Stimulated activated naive CD8-positive, alpha-beta T cell treated with anti-CD3 and anti-CD28 coated beads, Interleukin-15, amount 100 ng/mL, for 72 hours (primary cell): ENCODE results near the gene FOXN4.

Source experiments
- ATAC-seq: fragments of 150-1000 bp; cut with Tn5 transposase; 2 replicates; pipeline ENCODE4 v1.10.0; 2021; ENCODE audit warnings: mild to moderate bottlenecking, moderate library complexity
- DNase-seq, 2 donors: peaks; one replicate each; pipeline ENCODE4 v3.0.0; 2021 to 2022
- H3K27ac Mint-ChIP-seq, 2 donors: one replicate each; pipeline ENCODE4 v1.8.0; 2022; ENCODE audit warnings: mild to moderate bottlenecking in 2 of 2, mixed read lengths in 2 of 2, moderate library complexity in 2 of 2
- H3K27me3 Mint-ChIP-seq: one replicate; pipeline ENCODE4 v1.8.0; 2022; ENCODE audit warnings: mixed read lengths
- H3K4me1 Mint-ChIP-seq: one replicate; pipeline ENCODE4 v1.8.0; 2022; ENCODE audit warnings: mild to moderate bottlenecking, mixed read lengths
- H3K4me3 Mint-ChIP-seq, 2 donors: one replicate each; pipeline ENCODE4 v1.8.0; 2022; ENCODE audit warnings: mild to moderate bottlenecking in 2 of 2, mixed read lengths in 2 of 2, moderate library complexity in 1 of 2
- H3K9me3 Mint-ChIP-seq, 2 donors: one replicate each; pipeline ENCODE4 v1.8.0; 2022; ENCODE audit warnings: mixed read lengths in 2 of 2

FOXN4 gene

DNA sequence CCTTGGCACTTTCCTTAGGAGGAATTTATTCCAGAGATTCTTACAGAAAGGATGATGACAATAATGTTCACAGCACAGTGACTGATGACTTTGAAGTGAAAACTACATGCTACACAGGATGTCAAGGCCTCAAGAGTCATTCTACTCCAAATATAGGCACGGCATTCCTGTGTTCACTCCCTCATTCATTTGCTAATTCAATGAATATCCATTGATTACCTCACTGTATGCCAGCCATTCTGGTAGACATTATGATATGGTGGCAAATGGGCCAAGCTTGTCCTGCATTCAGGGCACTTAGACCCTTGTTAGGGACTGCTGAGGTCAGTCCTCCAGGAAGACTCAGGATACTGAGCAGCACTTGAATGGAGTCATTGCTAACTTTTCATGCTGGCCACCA is 48.0 kb downstream of the FOXN4 start:
- DNase-seq (no peak), ATAC-seq (no peak)
- no peaks in the 10 kb centered on the region for H3K9me3 Mint-ChIP-seq
- no peak overlapping the region for H3K27ac Mint-ChIP-seq
- H3K4me1 Mint-ChIP-seq: no peaks in the 10 kb centered on the region
- H3K27me3 Mint-ChIP-seq: no peaks in the 10 kb centered on the region
- H3K4me3 Mint-ChIP-seq: no peak overlapping the region

DNA sequence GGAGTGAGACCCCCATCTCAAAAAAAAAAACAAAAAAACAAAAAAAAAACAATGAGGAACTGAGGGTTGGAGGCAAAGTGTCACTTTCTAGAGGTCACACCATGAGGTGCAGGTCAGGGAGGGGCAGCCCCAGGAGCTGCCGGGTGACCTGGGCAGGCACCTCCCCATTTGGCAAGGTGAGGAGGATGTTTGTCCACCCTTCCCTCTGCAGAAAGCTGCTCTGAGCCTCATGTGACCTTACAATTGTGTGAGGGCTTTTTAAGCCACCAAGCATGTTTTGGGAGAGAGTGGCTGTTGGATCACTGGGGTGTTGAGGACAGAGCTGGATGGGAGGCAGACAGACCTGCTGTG is 49.6 kb downstream of the FOXN4 start:
- no peak for ATAC-seq
- no peak overlapping the region for H3K4me3 Mint-ChIP-seq
- DNase-seq: no peak
- H3K4me1 Mint-ChIP-seq: no peaks in the 10 kb centered on the region
- H3K9me3 Mint-ChIP-seq: no peaks in the 10 kb centered on the region
- H3K27me3 Mint-ChIP-seq: no peaks in the 10 kb centered on the region
- H3K27ac Mint-ChIP-seq: peak overlapping the region in 1 of 2 donors; percentile 77

DNA sequence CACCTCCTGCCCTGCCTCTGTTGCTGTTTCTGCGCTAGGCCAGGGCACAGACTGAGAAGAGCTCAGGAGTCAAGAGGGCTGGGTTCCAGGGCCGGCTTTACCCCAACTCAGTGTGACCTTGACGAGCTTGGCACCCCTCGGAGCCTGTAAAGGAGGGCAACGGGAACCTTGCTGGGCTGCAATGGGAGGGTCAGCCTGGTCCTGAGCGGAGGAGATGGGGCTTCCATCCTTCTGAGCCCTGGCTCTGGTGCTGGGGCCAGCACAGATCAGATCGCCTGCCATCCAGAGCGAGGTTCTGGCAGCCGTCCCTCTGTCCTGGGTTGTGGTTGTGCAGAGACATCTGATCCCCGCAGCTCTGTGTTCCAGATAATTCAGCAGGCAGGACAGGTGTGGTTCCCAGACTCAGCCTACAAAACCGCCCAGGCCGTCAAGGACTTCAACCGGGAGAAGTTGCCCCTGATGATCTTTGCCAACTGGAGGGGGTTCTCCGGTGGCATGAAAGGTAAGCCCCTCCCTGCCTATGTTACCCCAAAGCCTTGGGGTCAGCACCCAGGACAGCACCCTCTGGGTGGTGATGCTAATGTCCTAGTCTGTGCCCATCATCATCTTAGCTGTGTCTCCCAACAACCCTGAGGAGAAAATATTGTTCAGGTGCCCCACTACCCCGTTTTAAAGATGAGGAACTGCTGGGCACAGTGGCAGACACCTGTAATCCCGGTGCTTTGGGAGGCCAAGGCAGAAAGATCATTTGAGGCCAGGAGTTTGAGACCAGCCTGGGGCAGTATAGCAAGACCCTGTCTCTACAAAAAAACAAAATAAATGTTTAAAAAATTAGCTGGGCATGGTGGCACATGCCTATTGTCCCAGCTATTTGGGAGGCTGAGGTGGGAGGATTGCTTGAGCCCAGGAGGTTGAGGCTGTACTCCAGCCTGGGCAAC is 50.2 kb downstream of the FOXN4 start:
- H3K27ac Mint-ChIP-seq: no peak overlapping the region
- no peak for ATAC-seq

DNA sequence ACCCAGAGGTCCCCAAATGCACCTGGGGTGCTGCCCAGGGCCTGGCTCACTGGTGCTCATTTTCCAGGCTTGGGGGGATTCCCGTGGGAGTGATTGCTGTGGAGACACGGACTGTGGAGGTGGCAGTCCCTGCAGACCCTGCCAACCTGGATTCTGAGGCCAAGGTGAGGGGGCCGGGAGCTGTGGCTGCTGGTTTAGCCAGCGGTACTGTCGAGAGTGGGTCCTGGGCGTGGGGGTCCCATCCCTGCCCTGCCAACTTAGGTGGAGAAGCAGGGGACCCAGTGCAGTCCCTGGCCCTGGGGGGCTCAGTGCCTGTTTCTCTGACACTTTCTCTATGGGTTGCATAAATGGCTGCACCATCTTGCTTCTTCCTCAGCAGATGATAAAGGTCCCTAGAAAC is 50.9 kb downstream of the FOXN4 start:
- Mint-ChIP-seq H3K27me3 (no peaks in the 10 kb centered on the region), H3K9me3 (peaks cover 8 to 12% of the 10 kb centered on the region in 2 donors)

More for the DNA sequence above, 50.2 kb downstream of the FOXN4 start:
- Mint-ChIP-seq H3K4me1 (no peaks in the 10 kb centered on the region), H3K9me3 (peaks cover 1 to 6% of the 10 kb centered on the region in 2 donors), H3K4me3 (no peak overlapping the region), H3K27me3 (no peaks in the 10 kb centered on the region)
- no peak for DNase-seq

DNA sequence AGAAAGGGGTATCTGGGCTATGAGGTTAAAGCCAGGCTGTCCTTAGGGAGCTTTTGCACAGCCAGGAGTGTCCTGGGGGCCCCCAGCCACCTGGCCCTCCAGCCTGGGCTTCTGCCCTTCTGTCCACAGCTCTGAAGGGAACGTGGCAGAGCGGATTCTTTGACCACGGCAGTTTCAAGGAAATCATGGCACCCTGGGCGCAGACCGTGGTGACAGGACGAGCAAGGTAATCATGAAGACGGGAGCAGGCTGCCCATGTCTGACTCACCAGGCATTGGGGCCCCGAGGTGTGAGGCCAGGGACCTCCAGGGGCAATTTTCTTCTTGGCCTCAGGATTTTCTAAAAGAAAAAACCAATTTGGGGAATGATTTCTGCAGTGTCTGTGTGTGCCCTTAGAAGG is 53.1 kb downstream of the FOXN4 start:
- ATAC-seq: no peak
- H3K9me3 Mint-ChIP-seq: peaks cover 13 to 18% of the 10 kb centered on the region in 2 donors
- no peaks in the 10 kb centered on the region for H3K4me1 Mint-ChIP-seq
- H3K27ac Mint-ChIP-seq: peak overlapping the region in 1 of 2 donors; percentile 30
- no peaks in the 10 kb centered on the region for H3K27me3 Mint-ChIP-seq
- no peak for DNase-seq
- H3K4me3 Mint-ChIP-seq: no peak overlapping the region

More for the DNA sequence above, 50.9 kb downstream of the FOXN4 start:
- no peak overlapping the region for H3K4me3 Mint-ChIP-seq
- no peak overlapping the region for H3K27ac Mint-ChIP-seq
- no peak for ATAC-seq
- no peaks in the 10 kb centered on the region for H3K4me1 Mint-ChIP-seq
- DNase-seq: no peak

DNA sequence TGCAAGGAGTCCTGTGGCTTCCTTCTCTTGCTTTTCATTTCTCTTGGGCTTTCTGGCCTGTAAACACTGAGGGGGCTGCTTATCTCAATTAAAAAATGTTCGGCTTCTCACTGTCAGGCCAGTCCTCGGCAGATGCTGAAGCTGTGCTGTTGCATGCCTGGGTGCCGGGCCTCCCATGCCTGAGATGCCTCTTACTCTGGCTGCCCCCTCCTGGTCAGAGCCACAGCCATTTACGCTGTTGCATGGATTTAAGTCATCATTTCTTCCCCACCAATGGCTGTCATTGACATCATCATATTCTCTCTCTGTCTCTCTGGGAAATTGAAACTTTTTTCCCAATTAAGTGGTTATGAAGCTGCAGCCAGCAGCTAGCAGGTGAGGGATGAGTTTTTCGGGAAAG is 53.7 kb downstream of the FOXN4 start:
- Mint-ChIP-seq H3K4me1 (peaks cover 4% of the 10 kb centered on the region), H3K9me3 (peaks cover 13 to 18% of the 10 kb centered on the region in 2 donors), H3K27me3 (no peaks in the 10 kb centered on the region), H3K4me3 (no peak overlapping the region), H3K27ac (no peak overlapping the region)
- ATAC-seq (no peak), DNase-seq (no peak)

DNA sequence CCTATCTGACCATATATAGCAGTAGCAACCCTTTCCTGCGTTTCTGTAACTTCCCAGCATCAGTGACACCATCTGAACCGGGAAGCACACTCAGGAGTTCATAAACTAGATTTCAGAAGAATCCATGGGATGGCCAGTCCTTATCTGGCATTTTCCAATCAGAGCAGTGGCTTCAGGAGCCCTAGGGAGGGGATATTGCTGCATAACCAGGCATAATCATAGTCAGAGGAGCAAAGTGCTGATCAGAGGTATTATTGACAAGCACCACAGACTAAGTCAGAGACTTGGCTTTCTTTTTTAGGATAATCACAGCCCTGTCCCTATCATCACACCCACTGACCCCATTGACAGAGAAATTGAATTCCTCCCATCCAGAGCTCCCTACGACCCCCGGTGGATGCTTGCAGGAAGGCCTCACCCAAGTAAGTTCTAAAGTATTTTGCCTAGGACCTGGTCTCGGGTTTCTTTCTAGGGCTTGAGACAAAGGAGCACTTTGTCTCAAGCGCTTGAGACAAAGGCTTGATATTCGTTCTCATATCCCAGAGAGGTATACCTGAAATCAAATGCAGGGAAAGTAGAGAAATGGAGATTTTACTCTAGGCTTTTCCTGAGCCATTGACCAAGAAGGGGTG is 55.1 kb downstream of the FOXN4 start:
- DNase-seq (no peak), ATAC-seq (no peak)
- peaks cover 11% of the 10 kb centered on the region for H3K4me1 Mint-ChIP-seq
- H3K27me3 Mint-ChIP-seq: no peaks in the 10 kb centered on the region
- H3K27ac Mint-ChIP-seq: no peak overlapping the region
- no peak overlapping the region for H3K4me3 Mint-ChIP-seq
- peaks cover 13 to 18% of the 10 kb centered on the region in 2 donors for H3K9me3 Mint-ChIP-seq

DNA sequence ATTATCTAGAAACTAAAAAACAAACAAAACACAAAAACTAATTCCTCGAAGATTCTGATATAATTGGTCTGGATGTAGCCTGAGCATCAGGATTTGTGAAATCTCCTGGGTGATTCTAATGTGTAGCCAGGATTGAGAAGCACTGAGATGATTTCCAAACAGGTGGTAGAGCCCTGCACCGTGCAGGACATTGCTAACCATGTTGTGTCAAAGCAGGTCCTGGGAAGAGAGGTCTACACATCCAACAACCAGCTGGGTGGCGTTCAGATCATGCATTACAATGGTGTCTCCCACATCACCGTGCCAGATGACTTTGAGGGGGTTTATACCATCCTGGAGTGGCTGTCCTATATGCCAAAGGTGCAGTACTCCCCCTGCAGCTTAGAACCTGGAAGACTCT is 56.3 kb downstream of the FOXN4 start:
- Mint-ChIP-seq H3K9me3 (peaks cover 13 to 18% of the 10 kb centered on the region in 2 donors), H3K4me1 (peaks cover 11% of the 10 kb centered on the region)

DNA sequence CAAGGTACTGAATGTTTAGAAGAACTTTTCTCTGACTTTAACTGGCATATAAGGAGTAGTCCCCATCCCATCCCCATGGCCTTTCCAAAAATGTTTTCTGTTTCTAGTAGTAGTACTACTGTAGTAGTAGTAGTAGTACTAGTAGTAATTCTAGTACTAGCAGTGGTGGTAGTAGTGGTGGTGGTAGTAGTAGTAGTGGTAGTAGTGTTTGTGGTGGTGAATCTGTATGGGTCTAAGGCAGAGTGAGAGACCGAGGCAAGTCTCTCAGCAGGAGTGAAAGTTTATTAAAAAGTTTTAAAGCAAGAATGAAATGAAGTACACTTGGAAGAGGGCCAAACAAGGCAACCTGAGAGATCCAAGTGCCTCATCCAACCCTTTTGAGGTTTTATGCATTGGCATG is 58.6 kb downstream of the FOXN4 start:
- ATAC-seq (peak; percentile 91), DNase-seq (no peak)
- Mint-ChIP-seq H3K27me3 (no peaks in the 10 kb centered on the region), H3K4me3 (no peak overlapping the region), H3K27ac (no peak overlapping the region), H3K4me1 (peaks cover 11% of the 10 kb centered on the region), H3K9me3 (peaks cover 13 to 18% of the 10 kb centered on the region in 2 donors)

More for the DNA sequence above, 56.3 kb downstream of the FOXN4 start:
- no peak overlapping the region for H3K27ac Mint-ChIP-seq
- DNase-seq (no peak), ATAC-seq (no peak)
- no peak overlapping the region for H3K4me3 Mint-ChIP-seq
- no peaks in the 10 kb centered on the region for H3K27me3 Mint-ChIP-seq

DNA sequence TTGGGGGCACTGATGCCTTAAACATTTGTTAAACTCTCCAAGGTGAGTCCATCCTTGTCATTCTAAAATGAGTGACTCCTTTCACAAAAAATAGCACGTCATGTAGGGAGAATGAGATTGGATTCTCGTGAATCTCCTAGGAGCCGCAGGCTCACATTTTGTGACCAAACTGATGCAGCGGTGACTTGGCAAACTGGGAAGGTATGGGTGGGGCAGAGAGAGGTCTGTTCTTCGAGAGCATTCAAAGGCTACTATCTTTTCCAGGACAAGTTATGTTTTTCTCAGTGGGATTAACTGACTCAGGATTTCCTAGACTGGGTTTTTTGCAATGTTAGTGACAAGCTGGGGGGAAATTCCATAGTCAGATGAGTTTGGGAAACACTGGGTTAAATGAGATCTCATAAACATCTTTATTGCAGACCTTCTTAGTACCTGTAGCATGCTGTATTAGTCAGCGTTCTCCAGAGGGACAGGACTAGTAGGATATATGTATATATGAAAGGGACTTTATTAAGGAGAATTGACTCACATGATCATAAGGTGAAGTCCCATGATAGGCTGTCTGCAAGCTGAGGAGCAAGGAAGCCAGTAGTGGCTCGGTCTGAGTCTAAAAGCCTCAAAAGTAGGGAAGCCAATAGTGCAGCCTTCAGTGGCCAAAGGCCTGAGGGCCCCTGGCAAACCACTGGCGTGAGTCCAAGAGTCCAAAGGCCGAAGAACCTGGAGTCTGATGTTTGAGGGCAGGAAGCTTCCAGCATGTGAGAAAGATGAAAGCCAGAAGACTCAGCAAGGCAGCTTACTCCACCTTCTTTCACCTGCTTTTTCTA is 61.0 kb downstream of the FOXN4 start:
- Mint-ChIP-seq H3K27ac (no peak overlapping the region), H3K9me3 (peaks cover 3 to 4% of the 10 kb centered on the region in 2 donors), H3K4me3 (no peak overlapping the region), H3K4me1 (peaks cover 11% of the 10 kb centered on the region), H3K27me3 (no peaks in the 10 kb centered on the region)
- ATAC-seq (no peak), DNase-seq (no peak)

DNA sequence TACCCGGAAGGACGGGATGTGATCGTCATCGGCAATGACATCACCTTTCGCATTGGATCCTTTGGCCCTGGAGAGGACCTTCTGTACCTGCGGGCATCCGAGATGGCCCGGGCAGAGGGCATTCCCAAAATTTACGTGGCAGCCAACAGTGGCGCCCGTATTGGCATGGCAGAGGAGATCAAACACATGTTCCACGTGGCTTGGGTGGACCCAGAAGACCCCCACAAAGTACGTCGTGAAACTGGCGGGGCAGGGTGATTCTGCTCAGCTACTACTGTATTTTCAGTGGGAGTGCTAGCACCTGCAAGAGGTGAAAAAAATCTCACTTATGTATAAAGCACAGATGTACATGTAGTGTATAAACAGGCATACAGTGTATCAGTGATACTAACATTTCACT is 62.9 kb downstream of the FOXN4 start:
- H3K27ac Mint-ChIP-seq: no peak overlapping the region
- ATAC-seq: no peak
- no peaks in the 10 kb centered on the region for H3K27me3 Mint-ChIP-seq
- H3K4me3 Mint-ChIP-seq: no peak overlapping the region
- no peaks in the 10 kb centered on the region for H3K9me3 Mint-ChIP-seq
- no peak for DNase-seq
- H3K4me1 Mint-ChIP-seq: peaks cover 11% of the 10 kb centered on the region

DNA sequence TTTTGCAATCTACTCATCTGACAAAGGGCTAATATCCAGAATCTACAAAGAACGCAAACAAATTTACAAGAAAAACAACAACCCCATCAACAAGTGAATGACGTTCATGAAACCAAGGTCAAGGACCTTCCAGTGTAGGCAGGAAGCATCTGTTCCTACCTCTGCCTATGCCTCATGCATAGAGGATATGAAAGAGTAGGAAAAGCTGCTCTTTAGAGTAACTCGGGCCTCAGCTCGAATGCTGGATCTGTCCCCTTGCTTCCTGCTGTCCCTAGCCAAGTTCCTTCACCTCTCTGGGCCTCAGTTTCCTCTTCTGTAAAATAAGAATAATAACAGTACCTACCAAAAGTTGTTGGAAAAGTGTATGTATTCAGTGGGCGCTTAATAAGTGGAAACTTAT is 65.0 kb downstream of the FOXN4 start:
- no peak overlapping the region for H3K4me3 Mint-ChIP-seq
- DNase-seq (no peak), ATAC-seq (no peak)
- peak overlapping the region in 1 of 2 donors; percentile 54 for H3K27ac Mint-ChIP-seq
- peaks cover 6% of the 10 kb centered on the region for H3K4me1 Mint-ChIP-seq
- H3K27me3 Mint-ChIP-seq: no peaks in the 10 kb centered on the region
- no peaks in the 10 kb centered on the region for H3K9me3 Mint-ChIP-seq

DNA sequence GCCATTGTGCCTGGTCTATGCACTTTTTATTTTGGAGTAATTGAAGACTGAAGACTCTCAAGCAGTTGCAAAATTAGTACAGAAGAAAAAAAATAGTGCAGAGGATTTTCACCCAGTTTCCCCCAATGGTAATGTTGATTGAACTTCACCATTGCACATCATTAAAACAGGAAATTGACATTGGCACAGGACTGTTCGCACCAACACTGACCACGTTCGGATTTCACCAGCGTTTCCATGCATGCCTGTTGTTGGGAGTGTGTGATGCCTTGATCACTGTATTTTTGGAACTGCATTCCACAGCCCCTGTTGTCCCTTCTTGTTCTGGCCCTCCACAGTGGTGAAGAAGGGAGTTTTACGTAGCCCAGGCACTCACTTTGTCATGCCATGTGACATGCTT is 67.1 kb downstream of the FOXN4 start:
- ATAC-seq (no peak), DNase-seq (no peak)
- Mint-ChIP-seq H3K4me3 (no peak overlapping the region), H3K9me3 (no peaks in the 10 kb centered on the region), H3K4me1 (peaks cover 9% of the 10 kb centered on the region), H3K27me3 (no peaks in the 10 kb centered on the region), H3K27ac (no peak overlapping the region)

DNA sequence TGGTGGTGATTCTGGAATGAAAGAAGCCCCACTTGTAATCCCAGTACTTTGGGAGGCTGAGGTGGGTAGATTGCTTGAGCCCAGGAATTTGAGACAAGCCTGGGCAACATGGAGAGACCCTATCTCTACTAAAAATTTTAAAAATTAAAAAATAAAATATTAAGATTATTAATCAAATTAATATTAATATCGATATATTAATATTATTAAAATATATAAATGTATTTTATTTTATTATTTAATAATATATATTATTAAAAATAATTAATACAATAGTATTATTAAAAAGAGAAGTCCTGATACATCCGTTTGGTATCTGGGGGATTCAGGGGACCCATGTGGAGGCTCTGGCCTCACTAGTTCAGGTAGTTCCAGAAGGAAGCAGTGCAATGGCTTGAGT is 68.7 kb downstream of the FOXN4 start:
- no peaks in the 10 kb centered on the region for H3K27me3 Mint-ChIP-seq
- no peak overlapping the region for H3K27ac Mint-ChIP-seq
- DNase-seq (no peak), ATAC-seq (no peak)
- no peak overlapping the region for H3K4me3 Mint-ChIP-seq
- H3K9me3 Mint-ChIP-seq: no peaks in the 10 kb centered on the region
- peaks cover 9% of the 10 kb centered on the region for H3K4me1 Mint-ChIP-seq

DNA sequence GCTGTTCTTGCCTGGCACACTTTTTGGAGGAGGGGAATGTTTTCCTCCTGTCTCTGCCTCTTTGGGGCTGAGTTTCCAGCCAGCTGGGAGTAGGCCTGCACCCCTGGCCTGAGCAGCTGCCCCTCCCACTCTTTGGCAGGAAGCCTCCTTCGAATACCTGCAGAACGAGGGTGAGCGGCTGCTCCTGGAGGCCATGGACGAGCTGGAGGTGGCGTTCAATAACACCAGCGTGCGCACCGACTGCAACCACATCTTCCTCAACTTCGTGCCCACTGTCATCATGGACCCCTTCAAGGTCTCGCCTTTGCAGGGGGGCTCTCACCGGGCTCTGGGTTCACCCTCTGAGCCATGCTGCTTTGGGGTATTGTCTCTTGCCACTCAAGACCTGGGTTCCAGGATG is 69.4 kb downstream of the FOXN4 start:
- Mint-ChIP-seq H3K4me1 (peaks cover 9% of the 10 kb centered on the region), H3K9me3 (no peaks in the 10 kb centered on the region), H3K27ac (no peak overlapping the region), H3K27me3 (no peaks in the 10 kb centered on the region), H3K4me3 (no peak overlapping the region)
- ATAC-seq: no peak
- no peak for DNase-seq

DNA sequence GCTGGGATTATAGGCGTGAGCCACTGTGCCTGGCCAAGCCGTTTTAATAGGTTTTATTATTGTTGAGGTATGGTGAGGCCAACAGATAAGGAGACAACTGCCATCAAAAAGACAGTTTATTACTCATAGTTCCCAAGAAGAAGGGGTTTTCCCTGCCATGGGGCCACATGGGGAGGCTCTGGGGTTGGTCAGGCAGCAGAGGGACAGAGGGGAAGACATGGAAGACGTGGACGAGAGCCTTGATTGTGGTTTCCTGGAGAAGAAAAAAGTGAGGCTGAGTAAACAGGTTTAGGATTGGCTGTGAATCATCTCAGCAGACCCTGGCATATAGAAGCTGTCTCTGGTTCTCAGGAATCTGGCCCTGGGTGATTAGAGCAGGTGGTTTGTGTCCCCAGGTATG is 69.9 kb downstream of the FOXN4 start:
- no peaks in the 10 kb centered on the region for H3K27me3 Mint-ChIP-seq
- DNase-seq: no peak
- H3K9me3 Mint-ChIP-seq: no peaks in the 10 kb centered on the region
- H3K27ac Mint-ChIP-seq: peak overlapping the region in 1 of 2 donors; percentile 3
- no peak for ATAC-seq
- no peak overlapping the region for H3K4me3 Mint-ChIP-seq
- peaks cover 9% of the 10 kb centered on the region for H3K4me1 Mint-ChIP-seq
